OCI-LY1 (cell line): ENCODE data around the gene PROCR.

ENCODE experiments used
- H2AFZ ChIP-seq: fragments of 200-600 bp; sonication (generic), shearing (Covaris generic); 2 replicates; pipeline ENCODE4 v1.6.0; 2014; ENCODE audit warnings: antibody characterized with exemption, mild to moderate bottlenecking, low read length
- H3F3A ChIP-seq: fragments of 200-600 bp; sonication (generic), shearing (Covaris generic); 2 replicates; pipeline ENCODE4 v1.6.0; 2014; ENCODE audit warnings: mild to moderate bottlenecking, antibody characterized with exemption, low read length, moderate library complexity; ENCODE audit not compliant: insufficient read depth
- H3K27ac ChIP-seq: fragments of 200-600 bp; sonication (generic); 2 replicates; pipeline ENCODE4 v1.5.1; 2014; ENCODE audit warnings: low read length, mixed run types, mild to moderate bottlenecking, low read depth; ENCODE audit not compliant: poor library complexity, severe bottlenecking
- H3K27me3 ChIP-seq: fragments of 200-600 bp; sonication (generic); 2 replicates; pipeline ENCODE4 v1.6.0; 2014; ENCODE audit warnings: antibody characterized with exemption, mild to moderate bottlenecking, low read length, moderate library complexity; ENCODE audit not compliant: insufficient read depth
- H3K36me3 ChIP-seq: fragments of 200-600 bp; sonication (generic); 2 replicates; pipeline ENCODE4 v1.6.1; 2014; ENCODE audit warnings: mild to moderate bottlenecking, antibody characterized with exemption, low read length, moderate library complexity, mixed read lengths; ENCODE audit not compliant: insufficient read depth
- H3K4me1 ChIP-seq: fragments of 200-600 bp; sonication (generic); 2 replicates; pipeline ENCODE4 v1.5.1; 2014; ENCODE audit warnings: mild to moderate bottlenecking, low read length, moderate library complexity; ENCODE audit not compliant: insufficient read depth, severe bottlenecking
- H3K4me2 ChIP-seq: fragments of 200-600 bp; sonication (generic), shearing (Covaris generic); 2 replicates; pipeline ENCODE4 v1.6.1; 2014; ENCODE audit warnings: low read length
- H3K4me3 ChIP-seq: fragments of 200-600 bp; sonication (generic); 2 replicates; pipeline ENCODE4 v1.5.1; 2014; ENCODE audit warnings: low read length, low read depth, mild to moderate bottlenecking, mixed read lengths; ENCODE audit not compliant: poor library complexity, severe bottlenecking
- H3K79me2 ChIP-seq: fragments of 200-600 bp; shearing (Covaris generic); 2 replicates; pipeline ENCODE4 v1.6.1; 2016; ENCODE audit warnings: mixed run types, low read length, mixed read lengths; ENCODE audit not compliant: insufficient read depth
- H3K9ac ChIP-seq: fragments of 200-600 bp; sonication (generic), shearing (Covaris generic); 2 replicates; pipeline ENCODE4 v1.6.1; 2014; ENCODE audit warnings: mild to moderate bottlenecking, low read length, mixed read lengths
- H3K9me2 ChIP-seq: fragments of 200-600 bp; sonication (generic), shearing (Covaris generic); 2 replicates; pipeline ENCODE4 v1.6.1; 2014; ENCODE audit warnings: low read depth, mild to moderate bottlenecking, low read length, mixed read lengths
- H3K9me3 ChIP-seq: fragments of 200-600 bp; shearing (Covaris generic); 2 replicates; pipeline ENCODE4 v1.6.1; 2014; ENCODE audit warnings: low read length, mixed read lengths
- H4K20me1 ChIP-seq: fragments of 200-600 bp; sonication (generic), shearing (Covaris generic); 2 replicates; pipeline ENCODE4 v1.6.0; 2016; ENCODE audit warnings: mild to moderate bottlenecking, low read length; ENCODE audit not compliant: insufficient read depth
- CTCF ChIP-seq: fragments of 200-600 bp; sonication (generic), shearing (Covaris generic); IDR thresholded peaks from 2 replicates; pipeline ENCODE4 v1.5.1; 2017; ENCODE audit warnings: mild to moderate bottlenecking, antibody characterized with exemption, low read length, moderate library complexity, mixed read lengths
- EZH2 ChIP-seq: fragments of 200-600 bp; sonication (generic), shearing (Covaris generic); IDR thresholded peaks from 2 replicates; pipeline ENCODE4 v1.8.0; 2017; ENCODE audit warnings: borderline replicate concordance, mixed run types, mild to moderate bottlenecking, antibody characterized with exemption, low read length, moderate library complexity, mixed read lengths

PROCR gene

GRCh38 chr20:35171753-35172433, at the start of gene PROCR:
Gene PROCR, plus strand, starts transcription at chr20:35172072. Its CDS starts 83 bp downstream, at chr20:35172155.
- no peak for TF ChIP-seq CTCF
- no peak for TF ChIP-seq EZH2
- H3K4me2 ChIP-seq, result no peak within 1 kb of the TSS
- no peaks in the 10 kb centered on the region for H3K9me3 ChIP-seq
- no peaks in the 10 kb centered on the region for H3F3A ChIP-seq
- no peak within 1 kb of the TSS for H3K4me3 ChIP-seq
- no peak within 1 kb of the TSS for H3K27ac ChIP-seq
- H3K27me3 ChIP-seq, result peaks cover 7% of the 10 kb centered on the region; the same call in 1 of the 2 replicates
- no peaks in the 10 kb centered on the region for H3K4me1 ChIP-seq
- no peaks in the 10 kb centered on the region for H3K79me2 ChIP-seq
- H3K9me2 ChIP-seq, result no peaks in the 10 kb centered on the region
- no peak within 1 kb of the TSS for H3K9ac ChIP-seq
- H2AFZ ChIP-seq, result no peak within 1 kb of the TSS
- no peaks in the 10 kb centered on the region for H3K36me3 ChIP-seq
- no peaks in the 10 kb centered on the region for H4K20me1 ChIP-seq

GRCh38 chr20:35122756-35123405, 49.0 kb upstream of the PROCR start:
- H3K9me2 ChIP-seq, result no peaks in the 10 kb centered on the region
- TF ChIP-seq EZH2 (no peak), CTCF (no peak)

DNA sequence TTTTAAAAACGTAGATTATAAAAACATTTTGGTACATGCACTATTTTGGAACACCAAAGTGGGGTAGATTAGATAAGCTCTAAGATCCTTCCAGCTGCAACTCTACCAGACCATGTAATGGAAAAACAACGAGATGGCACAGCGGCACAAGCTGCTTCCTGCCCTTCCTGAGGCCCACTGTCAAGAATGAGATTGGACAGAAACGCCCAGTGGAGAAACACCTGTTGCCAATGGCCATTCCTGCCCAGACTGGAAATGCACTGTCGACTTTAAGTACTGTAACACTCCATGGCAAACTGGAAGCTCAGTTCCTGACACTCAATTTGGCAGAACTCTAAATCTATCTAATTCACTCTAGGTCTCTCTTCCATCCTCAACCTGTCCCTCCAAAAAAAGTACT, 46.1 kb upstream of the PROCR start:
- no peaks in the 10 kb centered on the region for H3K79me2 ChIP-seq
- H3F3A ChIP-seq, result no peaks in the 10 kb centered on the region
- H2AFZ ChIP-seq, result no peak overlapping the region
- no peak overlapping the region for H3K4me3 ChIP-seq
- peaks cover 44% of the 10 kb centered on the region for H3K36me3 ChIP-seq
- TF ChIP-seq CTCF, result no peak
- no peak for TF ChIP-seq EZH2
- no peak overlapping the region for H3K4me2 ChIP-seq
- no peaks in the 10 kb centered on the region for H4K20me1 ChIP-seq
- H3K9ac ChIP-seq, result no peak overlapping the region
- H3K27ac ChIP-seq, result no peak overlapping the region
- no peaks in the 10 kb centered on the region for H3K4me1 ChIP-seq
- H3K9me2 ChIP-seq, result no peaks in the 10 kb centered on the region
- no peaks in the 10 kb centered on the region for H3K9me3 ChIP-seq
- no peaks in the 10 kb centered on the region for H3K27me3 ChIP-seq

More at GRCh38 chr20:35122756-35123405, 49.0 kb upstream of the PROCR start:
- no peak overlapping the region for H3K27ac ChIP-seq
- no peaks in the 10 kb centered on the region for H3K9me3 ChIP-seq
- no peaks in the 10 kb centered on the region for H4K20me1 ChIP-seq
- H3K4me1 ChIP-seq, result no peaks in the 10 kb centered on the region
- H3K27me3 ChIP-seq, result no peaks in the 10 kb centered on the region
- H3K79me2 ChIP-seq, result no peaks in the 10 kb centered on the region
- peaks cover 47% of the 10 kb centered on the region for H3K36me3 ChIP-seq
- H3K9ac ChIP-seq, result no peak overlapping the region
- H3K4me3 ChIP-seq, result no peak overlapping the region
- no peak overlapping the region for H3K4me2 ChIP-seq
- H2AFZ ChIP-seq, result no peak overlapping the region
- H3F3A ChIP-seq, result no peaks in the 10 kb centered on the region
